IPS DF 4.7 (cell line): ENCODE data around the gene HAPLN2.
"Not testable (repeated sequence)": the region's sequence is repeated elsewhere in the genome, so short reads cannot be mapped to it uniquely, and the experiment has no call there.

Experiments
- DNase-seq: peaks from one replicate; pipeline ENCODE4 v3.0.0-alpha.2; 2013; ENCODE audit warnings: low spot score; ENCODE audit errors: extremely low read depth

HAPLN2 gene

DNA sequence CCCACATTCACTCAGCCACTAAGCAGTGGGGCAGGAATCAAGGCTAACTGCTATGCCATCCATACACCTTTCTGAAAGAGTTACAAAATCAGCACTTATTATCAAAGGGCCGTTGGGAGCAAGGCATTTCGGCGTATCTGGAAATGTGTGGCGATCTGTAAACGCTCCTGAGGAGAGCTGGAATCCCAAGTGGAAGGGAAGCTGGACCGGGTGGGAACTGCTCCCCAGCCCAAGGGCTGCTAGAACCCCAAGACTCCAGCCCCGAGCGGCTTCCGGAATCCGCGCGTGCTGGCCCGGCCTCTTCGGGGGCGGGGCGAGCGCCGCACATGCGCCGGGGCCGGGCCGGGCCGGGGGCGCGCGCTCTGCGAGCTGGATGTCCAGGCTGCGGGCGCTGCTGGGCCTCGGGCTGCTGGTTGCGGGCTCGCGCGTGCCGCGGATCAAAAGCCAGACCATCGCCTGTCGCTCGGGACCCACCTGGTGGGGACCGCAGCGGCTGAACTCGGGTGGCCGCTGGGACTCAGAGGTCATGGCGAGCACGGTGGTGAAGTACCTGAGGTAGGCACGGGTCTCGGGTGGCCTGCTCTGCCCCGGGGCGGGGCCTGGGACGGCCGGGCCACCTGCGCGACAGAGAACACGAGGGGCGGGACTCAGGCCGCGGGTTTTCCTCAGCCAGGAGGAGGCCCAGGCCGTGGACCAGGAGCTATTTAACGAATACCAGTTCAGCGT is 27.6 kb upstream of the HAPLN2 start, which contains the start of gene NAXE:
Gene NAXE, plus strand, starts transcription at position 345 of the 726 bp plus-strand sequence. Its CDS starts 29 bp downstream, at position 374.
- no peak for DNase-seq

- no peak for DNase-seq
These were observed 26.9 kb upstream of the HAPLN2 start for GRCh38 chr1:156592158-156592909.

DNA sequence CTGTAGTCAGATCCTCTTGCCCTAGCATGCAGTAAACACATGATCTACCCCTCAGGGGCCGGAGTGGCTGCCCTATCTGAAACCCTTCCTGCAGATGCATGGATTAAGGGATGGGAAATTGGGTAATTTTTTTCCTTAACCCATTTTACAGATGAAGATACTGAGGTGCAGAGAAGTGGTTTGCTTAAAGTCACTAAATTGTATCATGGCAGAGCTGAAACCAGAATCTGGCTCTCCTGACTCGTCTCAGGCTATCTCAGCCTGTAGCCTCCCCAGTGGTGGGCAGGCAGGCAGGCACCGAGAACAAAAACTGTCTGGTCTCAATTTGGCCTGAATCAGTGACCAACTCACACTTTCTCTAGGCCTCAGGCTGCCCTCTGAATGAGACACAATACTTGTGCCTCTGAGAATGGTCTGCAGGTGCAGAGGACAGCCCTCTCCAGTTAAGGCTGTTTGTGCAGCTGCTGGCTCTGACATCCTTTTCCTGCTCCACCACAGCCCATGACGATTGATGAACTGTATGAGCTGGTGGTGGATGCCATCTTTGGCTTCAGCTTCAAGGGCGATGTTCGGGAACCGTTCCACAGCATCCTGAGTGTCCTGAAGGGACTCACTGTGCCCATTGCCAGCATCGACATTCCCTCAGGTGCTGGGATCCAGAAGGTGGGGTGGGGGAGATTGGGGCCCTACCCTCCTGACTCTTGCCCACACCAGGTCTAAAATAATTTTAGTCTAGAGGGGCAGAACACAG is 26.1 kb upstream of the HAPLN2 start:
- DNase-seq, result no peak

GRCh38 chr1:156593661-156593989 is 25.6 kb upstream of the HAPLN2 start:
- DNase-seq, result no peak

DNA sequence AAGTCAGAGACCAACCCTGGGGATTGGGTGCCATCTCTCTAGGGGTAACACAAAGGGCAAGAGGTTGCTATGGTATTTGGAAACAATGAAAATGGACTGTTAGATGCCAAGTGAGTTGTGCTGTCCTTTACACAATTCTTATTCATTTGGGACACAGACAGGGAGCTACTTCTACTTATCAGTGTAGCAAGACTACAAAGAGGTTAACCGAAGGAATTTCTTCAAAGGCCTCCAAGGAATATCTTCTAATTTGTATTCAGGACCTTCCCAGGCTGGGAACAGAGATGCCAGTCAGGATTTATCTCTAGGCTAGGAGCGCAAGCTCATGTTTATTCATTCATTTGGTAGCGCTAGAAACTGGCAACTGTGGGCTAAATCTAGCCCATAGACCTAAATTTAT is 25.0 kb upstream of the HAPLN2 start:
- DNase-seq, result no peak

DNA sequence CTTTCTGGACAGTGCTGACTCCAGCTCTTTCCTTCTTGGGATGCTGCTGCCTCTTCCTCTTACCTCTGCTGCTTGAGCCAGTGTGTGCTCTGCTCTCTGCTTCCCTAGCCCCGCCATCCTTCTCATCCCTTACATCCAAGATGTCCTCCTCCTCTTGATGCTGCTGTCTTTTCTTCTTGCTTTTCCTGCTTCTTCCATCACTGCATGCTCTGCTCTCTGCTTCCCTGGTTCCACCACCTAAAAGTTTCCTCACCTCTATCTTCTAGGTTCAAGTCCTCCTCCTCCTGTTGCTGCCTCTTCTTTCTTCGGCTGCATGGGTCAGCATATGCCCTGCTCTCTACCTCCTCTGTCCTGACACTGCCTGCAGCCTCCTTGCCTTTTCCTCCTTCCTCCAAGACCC is 24.2 kb upstream of the HAPLN2 start:
- DNase-seq, result no peak

GRCh38 chr1:156596426-156596825 is 22.8 kb upstream of the HAPLN2 start:
- DNase-seq, result no peak

DNA sequence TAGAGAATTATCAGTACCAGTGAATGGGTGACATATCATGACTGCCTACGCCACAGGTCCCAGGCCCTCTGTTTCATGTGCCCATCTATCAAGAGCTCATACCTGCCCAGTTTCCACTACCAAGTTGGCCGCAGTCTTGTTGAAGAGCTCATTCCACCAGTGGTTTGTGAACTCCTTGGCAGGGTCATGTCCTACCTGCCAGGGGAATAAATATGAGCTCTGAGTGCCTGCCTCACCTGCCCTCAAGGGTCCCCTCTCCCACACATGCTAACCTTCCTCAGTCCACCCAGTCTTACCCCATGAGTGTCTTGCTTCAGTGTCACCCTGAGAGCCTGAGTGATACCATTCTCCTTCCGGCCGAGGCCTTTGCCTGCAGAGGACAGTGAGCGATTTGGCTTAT is 21.1 kb upstream of the HAPLN2 start:
- DNase-seq, result no peak

DNA sequence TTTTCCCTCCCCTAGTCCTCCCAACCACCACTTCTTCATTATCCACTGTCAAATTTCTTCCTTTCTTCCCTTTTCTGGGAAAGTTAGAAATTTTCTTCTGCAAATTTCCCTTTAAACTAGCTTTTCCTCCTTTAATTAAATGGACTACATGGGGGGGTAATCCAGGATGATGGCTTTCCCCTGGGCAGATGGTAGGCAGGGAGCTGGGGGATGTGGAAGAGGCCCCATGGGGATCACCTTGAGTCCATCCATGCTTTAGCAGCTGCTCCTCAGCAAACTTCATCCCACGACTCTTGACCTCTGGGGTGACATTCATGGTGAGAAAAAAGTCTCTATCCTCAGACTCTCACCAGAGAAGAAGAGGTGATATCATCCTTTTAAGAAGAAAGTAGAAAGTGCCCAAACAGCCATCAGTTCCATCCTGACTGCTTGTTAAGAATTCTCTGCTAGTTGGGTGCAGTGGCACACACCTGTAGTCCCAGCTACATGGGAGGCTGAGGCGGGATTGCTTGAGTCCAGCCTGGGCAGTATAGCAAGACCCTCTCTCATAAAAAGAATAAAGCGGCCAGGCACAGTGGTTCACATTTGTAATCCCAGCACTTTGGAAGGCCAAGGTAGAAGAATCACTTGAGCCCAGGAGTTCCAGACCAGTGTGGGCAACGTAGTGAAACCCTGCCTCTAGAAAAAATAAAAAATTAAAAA is 20.3 kb upstream of the HAPLN2 start:
- no peak for DNase-seq

DNA sequence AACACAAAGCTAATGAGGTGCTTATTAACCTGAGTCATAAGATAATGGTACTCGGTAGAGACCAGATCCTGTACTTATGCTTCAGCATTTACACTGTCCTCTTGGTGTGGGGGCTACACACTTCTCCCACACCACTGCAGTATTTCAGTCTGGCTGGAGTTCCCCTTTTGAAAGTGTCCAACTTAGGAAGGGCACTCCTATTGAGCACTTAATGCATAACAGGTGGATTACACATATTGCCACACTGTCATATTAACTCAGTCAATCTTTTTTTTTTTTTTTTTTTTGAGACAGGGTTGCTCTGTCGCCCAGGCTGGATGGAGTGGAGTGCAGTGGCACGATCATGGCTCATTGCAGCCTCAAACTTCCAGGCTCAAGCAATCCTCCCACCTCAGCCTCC is 19.4 kb upstream of the HAPLN2 start:
- no peak for DNase-seq

GRCh38 chr1:156600733-156601121 is 18.5 kb upstream of the HAPLN2 start:
- DNase-seq, result no peak

DNA sequence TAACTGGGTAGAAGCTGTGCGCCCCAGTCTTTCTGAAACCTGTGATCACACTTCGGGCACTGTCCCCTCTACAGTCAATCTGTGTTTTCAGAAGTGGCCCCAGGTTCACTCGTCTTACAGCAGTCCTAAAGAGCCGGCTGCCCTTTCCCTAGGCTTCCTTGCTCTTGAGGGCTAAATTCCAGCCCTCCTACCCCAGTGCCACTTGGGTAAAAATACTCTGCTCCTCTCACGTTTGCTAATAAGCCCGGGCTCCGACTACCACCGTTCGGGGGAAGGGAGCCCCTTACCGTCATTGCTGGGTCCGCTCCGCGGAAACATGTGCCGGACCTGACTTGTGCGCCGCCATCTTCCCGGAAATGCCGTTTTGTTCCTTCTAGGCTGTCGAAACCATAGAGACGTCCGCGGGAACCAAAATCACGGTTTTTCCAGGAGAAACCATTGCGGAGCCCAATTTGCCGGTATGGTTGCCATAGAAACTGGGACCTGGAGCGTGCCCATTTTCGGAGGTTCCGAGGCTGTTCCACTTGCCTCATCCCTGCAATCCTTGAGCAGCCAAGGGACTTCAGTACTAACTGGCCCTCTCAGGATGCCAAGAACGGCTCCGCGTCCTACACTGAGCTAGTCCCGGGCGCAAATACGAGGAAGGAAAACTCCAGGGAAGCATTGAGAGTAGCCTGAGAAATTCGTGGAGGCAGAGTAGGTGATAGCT is 17.9 kb upstream of the HAPLN2 start, which contains the start of gene GPATCH4:
Gene GPATCH4, minus strand, starts transcription at position 358 of the 709 bp plus-strand sequence.
- DNase-seq, result no peak

DNA sequence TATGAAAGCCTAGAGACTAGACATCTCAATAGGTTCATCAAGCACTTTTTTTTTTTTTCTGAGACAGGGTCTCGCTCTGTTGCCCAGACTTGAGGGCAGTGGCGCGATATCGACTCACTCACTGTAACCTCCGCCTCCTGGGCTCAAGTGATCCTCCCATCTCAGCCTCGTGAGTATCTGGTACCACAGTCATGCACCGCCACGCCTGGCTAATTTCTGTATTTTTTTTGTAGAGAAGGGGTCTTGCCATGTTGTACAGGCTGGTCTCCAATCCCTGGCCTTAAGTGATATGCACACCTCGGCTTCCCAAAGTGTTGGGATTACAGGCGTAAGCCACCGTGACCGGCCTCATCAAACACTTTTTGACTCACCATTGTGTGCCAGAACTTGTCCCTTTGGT is 17.3 kb upstream of the HAPLN2 start:
- DNase-seq, result no peak

DNA sequence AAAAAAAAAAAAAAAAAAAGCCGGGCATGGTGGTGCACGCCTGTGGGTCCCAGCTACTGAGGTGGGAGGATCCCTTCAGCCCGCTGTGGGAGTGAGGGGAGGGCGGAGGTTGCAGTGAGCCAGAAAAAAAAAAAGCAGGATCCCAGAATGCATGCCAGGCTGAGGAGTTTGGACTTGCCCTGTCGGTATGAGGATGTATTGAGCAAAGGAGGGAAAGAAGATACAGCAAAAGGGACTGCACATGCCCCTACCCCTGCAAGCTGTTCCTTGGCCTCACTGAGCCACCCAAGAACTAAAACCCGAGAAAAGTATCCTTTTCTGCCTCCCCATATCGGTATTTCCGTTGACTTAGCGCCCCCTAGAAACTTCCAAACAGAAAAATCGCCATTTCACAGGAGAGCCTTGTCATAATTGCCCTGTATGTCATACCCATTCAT is 16.6 kb upstream of the HAPLN2 start:
- no peak for DNase-seq

DNA sequence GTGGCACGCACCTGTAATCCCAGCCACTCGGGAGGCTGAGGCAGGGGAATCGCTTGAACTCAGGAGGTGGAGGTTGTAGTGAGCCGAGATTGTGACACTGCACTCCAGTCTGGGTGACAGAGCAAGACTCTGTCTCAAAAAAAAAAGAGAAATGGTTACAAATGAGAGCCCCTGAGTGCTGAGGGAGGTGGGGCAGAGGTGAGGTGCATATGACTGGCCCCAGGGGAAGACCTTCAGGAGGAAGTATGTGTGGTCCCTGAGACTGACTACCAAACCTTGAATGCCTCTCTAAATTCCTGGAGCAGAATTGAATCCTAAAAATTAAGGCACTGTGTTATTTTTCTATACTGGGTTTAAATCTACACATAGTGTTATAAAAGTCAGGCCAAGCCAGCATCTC is 11.9 kb upstream of the HAPLN2 start:
- DNase-seq, result not testable (repeated sequence)

DNA sequence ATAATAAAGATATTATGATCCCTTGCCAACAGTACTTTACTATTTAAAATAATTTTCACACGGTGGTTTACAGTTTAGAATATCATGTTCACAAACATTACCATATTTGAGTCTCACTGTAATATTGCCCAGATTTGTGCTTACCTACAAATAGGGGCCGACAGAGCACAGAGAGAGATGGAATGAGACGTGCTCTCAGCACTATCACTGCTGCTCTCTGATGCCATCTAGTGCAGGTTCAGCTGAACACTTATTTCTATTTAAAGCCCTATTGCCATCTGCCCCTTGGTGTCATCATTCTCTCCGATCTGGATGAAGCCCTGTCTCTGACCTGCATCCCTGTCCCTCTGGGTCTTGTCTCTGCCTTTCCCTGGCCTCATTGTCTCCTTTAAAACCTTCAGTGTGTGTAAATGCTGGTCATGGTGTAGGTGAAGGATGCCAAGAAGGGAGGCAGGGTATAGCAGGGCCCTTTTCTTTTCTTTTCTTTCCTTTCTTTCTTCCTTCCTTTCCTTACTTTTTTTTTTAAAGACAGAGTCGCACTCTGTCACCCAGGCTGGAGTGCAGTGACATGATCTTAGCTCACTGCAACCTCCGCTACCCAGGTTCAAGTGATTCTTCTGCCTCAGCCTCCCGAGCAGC is 11.1 kb upstream of the HAPLN2 start:
- no peak for DNase-seq

DNA sequence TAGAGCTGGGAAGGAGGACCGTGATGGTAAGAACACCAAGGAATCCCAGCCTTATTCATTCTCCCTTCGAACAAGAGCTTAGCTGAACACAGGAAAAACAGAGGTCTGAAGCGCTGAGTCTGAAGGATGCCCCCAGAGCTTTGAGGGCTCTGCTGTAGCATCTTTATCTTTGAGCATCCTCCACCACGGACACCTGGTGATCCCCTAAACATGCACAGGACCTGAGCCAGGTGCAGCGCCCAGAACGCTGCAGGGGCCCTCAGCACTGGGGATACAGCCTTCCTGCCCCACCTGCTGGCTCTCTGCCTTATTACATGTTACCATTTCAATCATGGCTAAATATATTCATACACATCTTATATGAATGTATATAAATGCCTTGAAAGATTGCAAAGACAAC is 10.2 kb upstream of the HAPLN2 start:
- DNase-seq, result no peak

DNA sequence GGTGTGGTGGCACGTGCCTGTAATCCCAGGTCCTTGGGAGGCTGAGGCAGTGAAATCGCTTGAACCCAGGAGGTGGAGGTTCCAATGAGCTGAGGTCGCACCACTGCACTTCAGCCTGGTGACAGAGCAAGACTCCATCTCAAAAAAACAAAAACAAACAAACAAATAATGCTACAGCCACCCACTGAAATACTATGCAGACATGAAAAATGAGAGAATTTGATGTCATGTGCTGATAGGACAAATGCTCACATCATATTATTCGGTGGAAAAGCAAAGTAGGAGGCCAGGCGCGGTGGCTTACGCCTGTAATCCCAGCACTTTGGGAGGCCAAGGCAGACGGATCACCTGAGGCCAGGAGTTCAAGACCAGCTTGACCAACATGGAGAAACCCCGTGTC is 9.1 kb upstream of the HAPLN2 start:
- not testable (repeated sequence) for DNase-seq

- no peak for DNase-seq
These were observed 6.5 kb upstream of the HAPLN2 start for GRCh38 chr1:156612666-156613065.

GRCh38 chr1:156615946-156616345 is 3.3 kb upstream of the HAPLN2 start:
- no peak for DNase-seq
